Activated CD4-positive, alpha-beta T cell treated with anti-CD3 and anti-CD28 coated beads, Interleukin-10, Interleukin-2, amounts not matched to agents 100 ng/mL and 50 ng/mL, durations not matched to agents 16 hours and 8 hours (primary cell): Measurements from ENCODE around the gene EVL.
A peak's percentile ranks its signal among the peaks of the same experiment; 100 is the strongest.

ENCODE experiments used
- DNase-seq: peaks from one replicate; pipeline ENCODE4 v3.0.0-alpha.2; 2020

The EVL gene

GRCh38 chr14:100088226-100088625 lies 23.0 kb downstream of the EVL start:
- DNase-seq, result no peak

- no peak for DNase-seq
Measured at GRCh38 chr14:100091386-100091785, 26.2 kb downstream of the EVL start.

GRCh38 chr14:100092832-100093231 lies 27.6 kb downstream of the EVL start:
- no peak for DNase-seq

GRCh38 chr14:100093319-100093718 lies 28.1 kb downstream of the EVL start:
- DNase-seq, result no peak

GRCh38 chr14:100096656-100097055 lies 31.4 kb downstream of the EVL start:
- DNase-seq, result no peak

GRCh38 chr14:100098171-100098570 lies 32.9 kb downstream of the EVL start:
- DNase-seq, result no peak

GRCh38 chr14:100100032-100100703 lies 34.9 kb downstream of the EVL start:
- no peak for DNase-seq

GRCh38 chr14:100102156-100102785 lies 37.0 kb downstream of the EVL start:
- DNase-seq, result no peak

GRCh38 chr14:100103250-100104005 lies 38.2 kb downstream of the EVL start:
- peak; percentile 46 for DNase-seq

GRCh38 chr14:100104006-100104352 lies 38.8 kb downstream of the EVL start:
- DNase-seq, result no peak

- DNase-seq, result peak; percentile 49
Measured at GRCh38 chr14:100104523-100105300, 39.5 kb downstream of the EVL start.

- DNase-seq, result peak; percentile 34
Measured at GRCh38 chr14:100105357-100106169, 40.3 kb downstream of the EVL start.

- peak; percentile 70 for DNase-seq
Measured at GRCh38 chr14:100106250-100107112, 41.3 kb downstream of the EVL start.

GRCh38 chr14:100107236-100107635 lies 42.0 kb downstream of the EVL start:
- DNase-seq, result no peak

- peak; percentile 89 for DNase-seq
Measured at GRCh38 chr14:100108042-100108825, 43.0 kb downstream of the EVL start.

- DNase-seq, result no peak
Measured at GRCh38 chr14:100108840-100109593, 43.8 kb downstream of the EVL start.

- no peak for DNase-seq
Measured at GRCh38 chr14:100109594-100109955, 44.4 kb downstream of the EVL start.

GRCh38 chr14:100110816-100111215 lies 45.6 kb downstream of the EVL start:
- DNase-seq, result no peak

GRCh38 chr14:100111931-100112704 lies 46.9 kb downstream of the EVL start:
- no peak for DNase-seq
